Measurements from ENCODE around the gene FOXP1. TPM values are rescaled to one million over a fixed set of nuclear protein-coding genes. Genes with fewer than 3 reads are reported as not detected.

Gene FOXP1
- polyA plus RNA-seq, 1 donor from 2014 or later, result 5.6 TPM

DNA sequence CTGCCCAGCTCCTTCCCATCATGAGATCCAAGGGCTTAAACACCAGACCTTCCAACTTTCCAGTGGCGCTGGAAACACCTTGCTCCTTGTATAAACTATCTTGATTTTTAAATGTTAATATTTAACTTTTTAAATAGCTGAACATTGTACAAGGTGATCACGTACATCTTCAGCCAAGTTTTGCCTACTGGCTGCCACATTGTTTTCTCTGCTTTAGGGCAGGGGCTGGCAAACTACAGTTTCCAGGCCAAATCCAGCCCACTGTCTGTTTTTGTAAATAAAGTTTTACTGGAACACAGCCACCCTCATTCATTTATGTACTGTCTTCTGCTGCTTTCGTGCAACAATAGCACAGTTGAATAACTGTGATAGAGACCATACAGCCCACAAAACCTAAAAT, 27.6 kb upstream of the FOXP1 start:
- no peak overlapping the region for H3K27ac ChIP-seq (ENCODE audit: low read length)
- H2AFZ ChIP-seq (ENCODE audit: low read depth, low read length), result no peak overlapping the region
- no peak overlapping the region for H3K9ac ChIP-seq (ENCODE audit: low read length)
- H3F3A ChIP-seq (ENCODE audit: insufficient read depth, low read length, poor library complexity, severe bottlenecking), result no peaks in the 10 kb centered on the region
- no peaks in the 10 kb centered on the region for H3K9me3 ChIP-seq (ENCODE audit: low read length)
- no peaks in the 10 kb centered on the region for H4K20me1 ChIP-seq (ENCODE audit: insufficient read depth)
- no peaks in the 10 kb centered on the region for H3K27me3 ChIP-seq (ENCODE audit: insufficient read depth, low read depth, low read length)
- no peaks in the 10 kb centered on the region for H3K79me2 ChIP-seq (replicated peaks; ENCODE audit: insufficient read depth, low read length)
- no peaks in the 10 kb centered on the region for H3K9me2 ChIP-seq (ENCODE audit: insufficient read depth, low read length)
- no peak overlapping the region for H3K4me2 ChIP-seq (ENCODE audit: low read length)
- no peaks in the 10 kb centered on the region for H3K36me3 ChIP-seq (ENCODE audit: insufficient read depth, low read length)
- no peak overlapping the region for H3K4me3 ChIP-seq (ENCODE audit: low read length)
- TF ChIP-seq RAD21 (conservative IDR thresholded peaks at IDR 0.05), result no peak
- TF ChIP-seq MXI1 (conservative IDR thresholded peaks at IDR 0.05; ENCODE audit: poor library complexity, severe bottlenecking), result no peak
- no peak for TF ChIP-seq POLR2AphosphoS5 (IDR thresholded peaks at IDR 0.05)
- no peak for TF ChIP-seq TAF1 (IDR thresholded peaks at IDR 0.05; ENCODE audit: low read depth)
- no peak for TF ChIP-seq SMC3 (conservative IDR thresholded peaks at IDR 0.05; ENCODE audit: poor library complexity)
- TF ChIP-seq, protein P1, sequence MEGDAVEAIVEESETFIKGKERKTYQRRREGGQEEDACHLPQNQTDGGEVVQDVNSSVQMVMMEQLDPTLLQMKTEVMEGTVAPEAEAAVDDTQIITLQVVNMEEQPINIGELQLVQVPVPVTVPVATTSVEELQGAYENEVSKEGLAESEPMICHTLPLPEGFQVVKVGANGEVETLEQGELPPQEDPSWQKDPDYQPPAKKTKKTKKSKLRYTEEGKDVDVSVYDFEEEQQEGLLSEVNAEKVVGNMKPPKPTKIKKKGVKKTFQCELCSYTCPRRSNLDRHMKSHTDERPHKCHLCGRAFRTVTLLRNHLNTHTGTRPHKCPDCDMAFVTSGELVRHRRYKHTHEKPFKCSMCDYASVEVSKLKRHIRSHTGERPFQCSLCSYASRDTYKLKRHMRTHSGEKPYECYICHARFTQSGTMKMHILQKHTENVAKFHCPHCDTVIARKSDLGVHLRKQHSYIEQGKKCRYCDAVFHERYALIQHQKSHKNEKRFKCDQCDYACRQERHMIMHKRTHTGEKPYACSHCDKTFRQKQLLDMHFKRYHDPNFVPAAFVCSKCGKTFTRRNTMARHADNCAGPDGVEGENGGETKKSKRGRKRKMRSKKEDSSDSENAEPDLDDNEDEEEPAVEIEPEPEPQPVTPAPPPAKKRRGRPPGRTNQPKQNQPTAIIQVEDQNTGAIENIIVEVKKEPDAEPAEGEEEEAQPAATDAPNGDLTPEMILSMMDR (IDR thresholded peaks at IDR 0.05; ENCODE audit: poor library complexity, severe bottlenecking), result no peak
- TF ChIP-seq, protein P2, sequence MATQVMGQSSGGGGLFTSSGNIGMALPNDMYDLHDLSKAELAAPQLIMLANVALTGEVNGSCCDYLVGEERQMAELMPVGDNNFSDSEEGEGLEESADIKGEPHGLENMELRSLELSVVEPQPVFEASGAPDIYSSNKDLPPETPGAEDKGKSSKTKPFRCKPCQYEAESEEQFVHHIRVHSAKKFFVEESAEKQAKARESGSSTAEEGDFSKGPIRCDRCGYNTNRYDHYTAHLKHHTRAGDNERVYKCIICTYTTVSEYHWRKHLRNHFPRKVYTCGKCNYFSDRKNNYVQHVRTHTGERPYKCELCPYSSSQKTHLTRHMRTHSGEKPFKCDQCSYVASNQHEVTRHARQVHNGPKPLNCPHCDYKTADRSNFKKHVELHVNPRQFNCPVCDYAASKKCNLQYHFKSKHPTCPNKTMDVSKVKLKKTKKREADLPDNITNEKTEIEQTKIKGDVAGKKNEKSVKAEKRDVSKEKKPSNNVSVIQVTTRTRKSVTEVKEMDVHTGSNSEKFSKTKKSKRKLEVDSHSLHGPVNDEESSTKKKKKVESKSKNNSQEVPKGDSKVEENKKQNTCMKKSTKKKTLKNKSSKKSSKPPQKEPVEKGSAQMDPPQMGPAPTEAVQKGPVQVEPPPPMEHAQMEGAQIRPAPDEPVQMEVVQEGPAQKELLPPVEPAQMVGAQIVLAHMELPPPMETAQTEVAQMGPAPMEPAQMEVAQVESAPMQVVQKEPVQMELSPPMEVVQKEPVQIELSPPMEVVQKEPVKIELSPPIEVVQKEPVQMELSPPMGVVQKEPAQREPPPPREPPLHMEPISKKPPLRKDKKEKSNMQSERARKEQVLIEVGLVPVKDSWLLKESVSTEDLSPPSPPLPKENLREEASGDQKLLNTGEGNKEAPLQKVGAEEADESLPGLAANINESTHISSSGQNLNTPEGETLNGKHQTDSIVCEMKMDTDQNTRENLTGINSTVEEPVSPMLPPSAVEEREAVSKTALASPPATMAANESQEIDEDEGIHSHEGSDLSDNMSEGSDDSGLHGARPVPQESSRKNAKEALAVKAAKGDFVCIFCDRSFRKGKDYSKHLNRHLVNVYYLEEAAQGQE (IDR thresholded peaks at IDR 0.05; ENCODE audit: borderline replicate concordance), result no peak
- no peak for TF ChIP-seq EP300 (conservative IDR thresholded peaks at IDR 0.05; ENCODE audit: poor library complexity, severe bottlenecking)
- TF ChIP-seq EZH2 (IDR thresholded peaks at IDR 0.05; ENCODE audit: borderline replicate concordance, insufficient read depth, low read length, poor library complexity, severe bottlenecking), result no peak

DNA sequence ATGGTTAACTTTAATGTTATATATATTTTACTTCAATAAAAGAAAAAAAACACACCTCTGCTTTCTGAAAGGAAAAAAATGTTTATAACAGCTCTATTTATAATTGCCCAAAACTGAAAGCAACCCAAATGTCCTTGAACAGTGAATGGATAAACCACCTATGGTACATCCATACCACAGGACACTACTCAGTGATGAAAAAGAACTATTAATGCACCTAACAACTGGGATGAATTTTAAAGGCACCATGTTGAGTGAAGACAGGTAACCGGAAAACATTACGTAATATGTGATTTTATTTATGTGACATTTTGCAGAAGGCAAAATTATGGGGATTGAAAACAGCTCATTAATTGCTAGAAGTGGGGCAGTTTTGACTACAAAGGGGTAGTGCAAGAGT, 23.8 kb upstream of the FOXP1 start:
- Histone ChIP-seq H3K9me3 (ENCODE audit: low read length) (no peaks in the 10 kb centered on the region), H3K27me3 (ENCODE audit: insufficient read depth, low read depth, low read length) (no peaks in the 10 kb centered on the region), H3K36me3 (ENCODE audit: insufficient read depth, low read length) (no peaks in the 10 kb centered on the region), H3K9ac (ENCODE audit: low read length) (no peak overlapping the region), H4K20me1 (ENCODE audit: insufficient read depth) (no peaks in the 10 kb centered on the region), H2AFZ (ENCODE audit: low read depth, low read length) (no peak overlapping the region), H3K79me2 (replicated peaks; ENCODE audit: insufficient read depth, low read length) (no peaks in the 10 kb centered on the region), H3K4me3 (ENCODE audit: low read length) (no peak overlapping the region), H3K4me2 (ENCODE audit: low read length) (no peak overlapping the region), H3K27ac (ENCODE audit: low read length) (no peak overlapping the region), H3F3A (ENCODE audit: insufficient read depth, low read length, poor library complexity, severe bottlenecking) (no peaks in the 10 kb centered on the region), H3K9me2 (ENCODE audit: insufficient read depth, low read length) (no peaks in the 10 kb centered on the region)
- TF ChIP-seq SMC3 (conservative IDR thresholded peaks at IDR 0.05; ENCODE audit: poor library complexity) (no peak), POLR2AphosphoS5 (IDR thresholded peaks at IDR 0.05) (no peak)

DNA sequence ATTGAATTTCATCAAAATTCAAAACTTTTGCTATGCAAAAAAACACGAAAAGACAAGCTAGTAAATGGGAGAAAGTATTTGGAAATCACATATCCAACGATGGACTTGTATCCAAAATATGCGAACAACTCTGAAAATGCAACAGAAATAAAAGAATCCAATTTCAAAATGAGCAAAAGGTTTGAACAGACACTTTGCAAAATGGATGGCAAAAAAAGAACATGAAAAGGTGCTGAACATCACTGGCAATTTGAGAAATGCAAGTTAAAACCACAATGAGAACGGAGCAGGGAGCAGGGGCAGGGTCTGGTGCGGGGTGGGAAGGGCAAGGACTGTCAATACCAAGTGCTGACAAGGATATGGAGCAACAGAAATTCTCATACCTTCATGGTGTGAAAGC, 23.1 kb upstream of the FOXP1 start:
- no peak for TF ChIP-seq EZH2 (IDR thresholded peaks at IDR 0.05; ENCODE audit: borderline replicate concordance, insufficient read depth, low read length, poor library complexity, severe bottlenecking)
- TF ChIP-seq SMC3 (conservative IDR thresholded peaks at IDR 0.05; ENCODE audit: poor library complexity), result no peak
- H3K9me3 ChIP-seq (ENCODE audit: low read length), result no peaks in the 10 kb centered on the region
- H2AFZ ChIP-seq (ENCODE audit: low read depth, low read length), result no peak overlapping the region
- H3K36me3 ChIP-seq (ENCODE audit: insufficient read depth, low read length), result no peaks in the 10 kb centered on the region
- no peak overlapping the region for H3K4me3 ChIP-seq (ENCODE audit: low read length)
- no peaks in the 10 kb centered on the region for H3K9me2 ChIP-seq (ENCODE audit: insufficient read depth, low read length)
- no peaks in the 10 kb centered on the region for H3K79me2 ChIP-seq (replicated peaks; ENCODE audit: insufficient read depth, low read length)
- no peaks in the 10 kb centered on the region for H3K27me3 ChIP-seq (ENCODE audit: insufficient read depth, low read depth, low read length)
- no peaks in the 10 kb centered on the region for H4K20me1 ChIP-seq (ENCODE audit: insufficient read depth)
- H3F3A ChIP-seq (ENCODE audit: insufficient read depth, low read length, poor library complexity, severe bottlenecking), result no peaks in the 10 kb centered on the region
- no peak overlapping the region for H3K9ac ChIP-seq (ENCODE audit: low read length)
- H3K27ac ChIP-seq (ENCODE audit: low read length), result no peak overlapping the region
- H3K4me2 ChIP-seq (ENCODE audit: low read length), result no peak overlapping the region
